Measurements from ENCODE around the gene KRT83.

- TF ChIP-seq CTCF (IDR thresholded peaks at IDR 0.05; ENCODE audit: low read depth, low read length), result no peak
- TF ChIP-seq EZH2phosphoT487 (IDR thresholded peaks at IDR 0.05; ENCODE audit: low read depth), result no peak
These were observed 35.2 kb downstream of the KRT83 start for GRCh38 chr12:52285851-52286530.
